Mucosa of rectum (tissue), 2 donors: ENCODE data around the gene MYH16.

Experiments used
- H3K27ac ChIP-seq, 2 donors: one replicate each; pipeline ENCODE4 v1.7.0; 2013; ENCODE audit warnings: inconsistent platforms in 2 of 2, low read depth in 2 of 2, low read length in 2 of 2
- H3K27me3 ChIP-seq, 2 donors: one replicate each; pipeline ENCODE4 v1.7.0; 2013; ENCODE audit warnings: low read length in 2 of 2; ENCODE audit not compliant: control insufficient read depth in 2 of 2, insufficient read depth in 2 of 2
- H3K36me3 ChIP-seq, 2 donors: one replicate each; pipeline ENCODE4 v1.7.0; 2013; ENCODE audit warnings: low read length in 2 of 2; ENCODE audit not compliant: control insufficient read depth in 2 of 2, insufficient read depth in 2 of 2
- H3K4me1 ChIP-seq, 2 donors: one replicate each; pipeline ENCODE4 v1.7.0; 2013; ENCODE audit warnings: low read length in 2 of 2, mild to moderate bottlenecking in 1 of 2; ENCODE audit not compliant: control insufficient read depth in 2 of 2, insufficient read depth in 2 of 2
- H3K4me3 ChIP-seq, 2 donors: one replicate each; pipeline ENCODE4 v1.7.0; 2013; ENCODE audit warnings: low read length in 2 of 2
- H3K9ac ChIP-seq, 2 donors: one replicate each; pipeline ENCODE4 v1.7.0; 2013; ENCODE audit warnings: low read length in 2 of 2, low read depth in 1 of 2, mild to moderate bottlenecking in 1 of 2
- H3K9me3 ChIP-seq, 2 donors: one replicate each; pipeline ENCODE4 v1.7.0; 2013; ENCODE audit warnings: low read length in 2 of 2; ENCODE audit not compliant: control insufficient read depth in 2 of 2
- donor health status: healthy.
- donor health status: Normal muscosa, but diverticular disease.

MYH16 gene

GRCh38 chr7:99242682-99243081 lies 30.0 kb upstream of the MYH16 start:
- H3K27ac ChIP-seq, result no peak overlapping the region
- no peaks in the 10 kb centered on the region for H3K36me3 ChIP-seq
- no peak overlapping the region for H3K9ac ChIP-seq
- H3K27me3 ChIP-seq, result peaks cover 0 to 6% of the 10 kb centered on the region in 2 donors
- H3K9me3 ChIP-seq, result no peaks in the 10 kb centered on the region
- H3K4me1 ChIP-seq, result no peaks in the 10 kb centered on the region
- no peak overlapping the region for H3K4me3 ChIP-seq

- no peak overlapping the region for H3K27ac ChIP-seq
- H3K27me3 ChIP-seq, result peaks cover 0 to 6% of the 10 kb centered on the region in 2 donors
- no peaks in the 10 kb centered on the region for H3K36me3 ChIP-seq
- no peaks in the 10 kb centered on the region for H3K4me1 ChIP-seq
- no peaks in the 10 kb centered on the region for H3K9me3 ChIP-seq
- H3K4me3 ChIP-seq, result no peak overlapping the region
- H3K9ac ChIP-seq, result no peak overlapping the region
Measured at GRCh38 chr7:99243751-99244337, 28.8 kb upstream of the MYH16 start.

GRCh38 chr7:99244939-99245338 lies 27.7 kb upstream of the MYH16 start:
- H3K4me1 ChIP-seq, result no peaks in the 10 kb centered on the region
- H3K9ac ChIP-seq, result no peak overlapping the region
- no peak overlapping the region for H3K4me3 ChIP-seq
- no peaks in the 10 kb centered on the region for H3K36me3 ChIP-seq
- H3K9me3 ChIP-seq, result no peaks in the 10 kb centered on the region
- no peak overlapping the region for H3K27ac ChIP-seq
- peaks cover 0 to 3% of the 10 kb centered on the region in 2 donors for H3K27me3 ChIP-seq

DNA sequence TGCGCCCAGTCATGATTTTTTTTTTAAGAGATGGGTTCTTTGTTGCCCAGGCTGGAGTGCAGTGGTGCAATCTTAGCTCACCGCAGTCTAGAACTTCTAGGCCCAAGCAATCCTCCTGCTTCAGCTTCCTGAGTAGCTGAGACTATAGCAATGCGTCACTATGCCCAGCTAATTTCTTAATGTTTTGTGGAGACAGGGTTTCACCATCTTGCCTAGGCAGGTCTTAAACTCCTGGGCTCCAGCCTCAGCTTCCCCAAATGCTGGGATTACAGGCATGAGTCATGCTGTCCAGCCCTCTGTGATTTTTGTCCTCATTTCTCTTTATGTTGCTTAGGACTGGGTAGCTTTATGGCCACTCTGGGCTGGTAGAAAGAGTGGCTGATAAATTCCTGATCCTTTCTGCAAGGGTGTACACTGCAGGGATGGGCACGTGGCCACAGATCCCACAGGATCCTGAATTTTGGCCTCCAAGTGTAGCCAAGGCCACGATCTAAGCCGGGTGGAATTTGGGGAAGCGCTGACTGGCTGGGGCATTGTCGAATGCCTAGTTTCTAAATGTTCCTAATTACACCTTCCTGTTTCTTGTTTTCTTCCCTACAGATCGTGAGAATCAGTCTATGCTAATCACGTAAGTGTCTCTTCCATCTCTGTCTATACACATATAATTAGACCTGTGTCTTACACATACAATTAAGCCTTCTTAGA lies 24.1 kb upstream of the MYH16 start:
- peaks cover 0 to 3% of the 10 kb centered on the region in 2 donors for H3K27me3 ChIP-seq
- H3K36me3 ChIP-seq, result no peaks in the 10 kb centered on the region
- no peak overlapping the region for H3K27ac ChIP-seq

GRCh38 chr7:99249985-99250575 lies 22.6 kb upstream of the MYH16 start:
- Histone ChIP-seq H3K36me3 (no peaks in the 10 kb centered on the region), H3K4me3 (no peak overlapping the region), H3K9ac (no peak overlapping the region), H3K27me3 (no peaks in the 10 kb centered on the region), H3K4me1 (no peaks in the 10 kb centered on the region), H3K9me3 (no peaks in the 10 kb centered on the region), H3K27ac (no peak overlapping the region)

More for the DNA sequence above, 24.1 kb upstream of the MYH16 start:
- Histone ChIP-seq H3K4me1 (no peaks in the 10 kb centered on the region), H3K9ac (no peak overlapping the region), H3K4me3 (no peak overlapping the region), H3K9me3 (no peaks in the 10 kb centered on the region)

DNA sequence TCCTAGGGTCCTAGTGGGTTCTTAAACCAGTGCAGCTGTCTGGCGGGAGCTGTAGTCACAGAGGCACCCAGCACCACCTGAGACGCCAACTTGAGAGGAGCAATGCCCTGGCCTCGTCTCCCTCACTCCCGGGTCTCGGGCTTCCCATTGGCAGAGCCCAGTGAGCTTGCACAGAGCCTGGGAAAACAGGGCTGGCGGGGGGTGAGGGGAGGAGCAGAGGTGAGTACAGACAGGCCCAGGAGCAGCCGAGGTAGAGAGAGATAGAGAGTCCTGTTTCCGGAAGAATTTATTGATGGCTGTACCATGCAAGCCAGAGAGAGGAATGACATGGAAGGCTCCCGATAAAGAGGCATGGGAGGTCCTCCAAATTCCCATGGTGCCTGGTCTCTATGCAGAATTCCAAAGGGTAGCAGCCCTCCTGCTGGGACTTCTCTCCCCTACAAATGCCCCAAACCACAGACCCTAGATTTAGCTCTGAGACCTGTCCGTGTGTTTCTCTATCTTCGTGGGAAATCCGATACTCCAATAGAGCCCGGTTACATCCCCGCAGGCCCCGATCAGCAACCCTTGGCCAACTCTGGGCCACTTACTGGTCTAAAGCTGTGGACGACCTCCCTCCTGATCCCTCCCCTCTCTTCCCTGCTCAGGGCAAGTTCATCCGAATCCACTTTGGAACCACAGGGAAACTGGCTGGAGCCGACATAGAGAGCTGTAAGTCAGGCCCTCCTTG lies 20.3 kb upstream of the MYH16 start:
- no peak overlapping the region for H3K27ac ChIP-seq
- no peaks in the 10 kb centered on the region for H3K9me3 ChIP-seq
- no peaks in the 10 kb centered on the region for H3K4me1 ChIP-seq
- no peaks in the 10 kb centered on the region for H3K27me3 ChIP-seq
- H3K9ac ChIP-seq, result no peak overlapping the region
- no peaks in the 10 kb centered on the region for H3K36me3 ChIP-seq
- no peak overlapping the region for H3K4me3 ChIP-seq

GRCh38 chr7:99253369-99253768 lies 19.3 kb upstream of the MYH16 start:
- Histone ChIP-seq H3K27ac (no peak overlapping the region), H3K4me3 (no peak overlapping the region), H3K9ac (no peak overlapping the region), H3K9me3 (no peaks in the 10 kb centered on the region), H3K27me3 (no peaks in the 10 kb centered on the region), H3K36me3 (no peaks in the 10 kb centered on the region), H3K4me1 (no peaks in the 10 kb centered on the region)

DNA sequence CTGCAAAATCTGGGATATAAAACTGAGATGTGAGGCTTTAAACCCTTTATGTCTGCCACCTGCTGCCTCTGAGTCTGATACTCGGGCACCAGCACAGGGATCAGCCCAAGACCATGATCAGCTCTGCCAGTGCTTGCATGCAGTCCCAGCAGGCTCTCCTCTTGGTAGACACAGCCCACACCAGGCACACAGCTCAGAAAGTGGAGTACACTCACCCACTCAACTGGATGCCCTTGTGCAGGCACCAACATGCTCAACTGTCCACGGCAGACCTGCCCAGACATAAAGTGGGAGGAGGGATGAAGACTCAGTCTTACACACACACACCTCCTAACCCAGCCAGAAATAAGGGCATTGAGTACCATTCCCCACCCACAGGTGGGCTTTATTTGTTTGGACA lies 18.2 kb upstream of the MYH16 start:
- no peak overlapping the region for H3K27ac ChIP-seq
- no peak overlapping the region for H3K9ac ChIP-seq
- no peaks in the 10 kb centered on the region for H3K4me1 ChIP-seq
- H3K36me3 ChIP-seq, result no peaks in the 10 kb centered on the region
- no peaks in the 10 kb centered on the region for H3K27me3 ChIP-seq
- no peaks in the 10 kb centered on the region for H3K9me3 ChIP-seq
- no peak overlapping the region for H3K4me3 ChIP-seq

DNA sequence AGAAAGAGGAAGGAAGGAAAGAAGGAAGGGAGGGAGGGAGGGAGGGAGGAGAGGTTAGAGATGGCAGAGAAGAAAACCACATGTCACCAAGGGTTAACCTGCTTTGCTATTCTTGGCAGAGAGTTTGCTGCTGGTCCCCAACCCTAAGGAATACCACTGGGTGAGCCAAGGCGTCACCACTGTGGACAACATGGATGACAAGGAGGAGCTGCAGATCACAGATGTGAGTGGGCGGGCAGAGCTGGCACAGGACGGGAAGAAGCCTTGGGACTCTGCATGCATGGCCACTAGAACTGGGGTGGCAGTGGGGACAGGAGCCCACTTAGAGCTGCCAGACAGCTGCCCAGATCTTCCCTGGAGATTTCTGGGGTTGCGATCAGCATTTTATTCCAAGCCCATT lies 17.2 kb upstream of the MYH16 start:
- Histone ChIP-seq H3K9me3 (no peaks in the 10 kb centered on the region), H3K36me3 (no peaks in the 10 kb centered on the region), H3K27me3 (no peaks in the 10 kb centered on the region), H3K4me1 (no peaks in the 10 kb centered on the region), H3K4me3 (no peak overlapping the region), H3K9ac (no peak overlapping the region), H3K27ac (no peak overlapping the region)

- Histone ChIP-seq H3K27ac (no peak overlapping the region), H3K27me3 (no peaks in the 10 kb centered on the region), H3K9me3 (no peaks in the 10 kb centered on the region), H3K9ac (no peak overlapping the region), H3K4me3 (no peak overlapping the region), H3K4me1 (no peaks in the 10 kb centered on the region), H3K36me3 (no peaks in the 10 kb centered on the region)
Measured at GRCh38 chr7:99257065-99257464, 15.6 kb upstream of the MYH16 start.
